A673 (cell line): ENCODE results near the gene OSBPL8. TPM values are rescaled to one million over a fixed set of nuclear protein-coding genes. Genes with fewer than 3 reads are reported as not detected.

ENCODE experiments used
- BruUV-seq: library from RNA; stranded (reverse); fragments of 400-500 nt; replicated peaks from 2 replicates; lab custom pipeline; 2021; lab: Mats Ljungman, UMichigan
- CTCF ChIA-PET: fragments of 300-600 bp; sonication (Branson Sonifier 250); formaldehyde crosslinking; loops from one replicate; lab custom pipeline; 2022; ENCODE audit warnings: antibody characterized with exemption; lab: Charles Lee
- POLR2A ChIA-PET: fragments of 300-600 bp; sonication (Branson Sonifier 250); formaldehyde crosslinking; loops from one replicate; lab custom pipeline; 2022; ENCODE audit warnings: antibody characterized with exemption; ENCODE audit not compliant: low non-redundant PET; lab: Charles Lee
- DNase-seq: peaks from one replicate; pipeline ENCODE4 v3.0.0-alpha.2; 2015; ENCODE audit warnings: low spot score
- H3K27ac ChIP-seq: fragments of 200-600 bp; sonication (generic); 2 replicates; pipeline ENCODE4 v1.5.1; 2016; ENCODE audit warnings: mixed run types, low read depth, mild to moderate bottlenecking, mixed read lengths, antibody characterized with exemption, low read length; ENCODE audit not compliant: poor library complexity, severe bottlenecking
- H3K27me3 ChIP-seq: fragments of 200-600 bp; sonication (generic); replicated peaks from 2 replicates; pipeline ENCODE4 v1.6.1; 2017; ENCODE audit warnings: mixed run types, low read depth, mild to moderate bottlenecking, mixed read lengths, antibody characterized with exemption, low read length; ENCODE audit not compliant: insufficient read depth, poor library complexity
- H3K36me3 ChIP-seq: fragments of 200-600 bp; sonication (generic); 2 replicates; pipeline ENCODE4 v1.6.1; 2016; ENCODE audit warnings: mixed run types, mild to moderate bottlenecking, mixed read lengths, antibody characterized with exemption, low read length; ENCODE audit not compliant: insufficient read depth, poor library complexity, severe bottlenecking
- H3K4me1 ChIP-seq: fragments of 200-600 bp; sonication (generic); 2 replicates; pipeline ENCODE4 v1.6.1; 2017; ENCODE audit warnings: mixed run types, mild to moderate bottlenecking, mixed read lengths, antibody characterized with exemption, low read length; ENCODE audit not compliant: insufficient read depth, poor library complexity, severe bottlenecking
- H3K4me3 ChIP-seq: fragments of 200-600 bp; sonication (generic); 2 replicates; pipeline ENCODE4 v1.5.1; 2016; ENCODE audit warnings: low read depth, mixed run types, mild to moderate bottlenecking, mixed read lengths, low read length; ENCODE audit not compliant: poor library complexity, severe bottlenecking
- H3K9me3 ChIP-seq: fragments of 200-600 bp; sonication (generic); 2 replicates; pipeline ENCODE4 v1.6.1; 2016; ENCODE audit warnings: mixed run types, low read depth, mild to moderate bottlenecking, mixed read lengths, antibody characterized with exemption, low read length; ENCODE audit not compliant: poor library complexity, severe bottlenecking
- CTCF ChIP-seq: fragments of 300-800, 200-600 bp; sonication (generic); conservative IDR thresholded peaks from 2 replicates; pipeline ENCODE4 v1.5.1; 2017; ENCODE audit warnings: low read depth, mild to moderate bottlenecking, antibody characterized with exemption, low read length, moderate library complexity, mixed read lengths
- EZH2 ChIP-seq: fragments of 200-600 bp; sonication (generic); IDR thresholded peaks from 2 replicates; pipeline ENCODE4 v1.6.1; 2017; ENCODE audit warnings: borderline replicate concordance, low read depth, mild to moderate bottlenecking, mixed read lengths, antibody characterized with exemption, low read length; ENCODE audit not compliant: poor library complexity, severe bottlenecking
- intact Hi-C: fragments of 100-400 bp; cut with micrococcal nuclease; formaldehyde crosslinking; loops from one replicate; pipeline ENCODE4 v1.10.0; 2022; ENCODE audit not compliant: unreplicated experiment
- total RNA-seq: library from RNA; stranded (reverse); gene quantifications from 2 replicates; pipeline ENCODE4 v1.2.3, GENCODE V29; 2021

Gene OSBPL8
- total RNA-seq, 1 experiment from 2014 or later, result 86.1 TPM

GRCh38 chr12:76360316-76360715, 199.3 kb downstream of the OSBPL8 start:
- no TSS peak for BruUV-seq
- Histone ChIP-seq H3K4me1 (no peaks in the 10 kb centered on the region), H3K4me3 (no peak overlapping the region), H3K36me3 (peaks cover 15% of the 10 kb centered on the region), H3K27me3 (no peaks in the 10 kb centered on the region), H3K9me3 (no peaks in the 10 kb centered on the region), H3K27ac (no peak overlapping the region)
- POLR2A ChIA-PET, result interaction anchor here (0.6 kb wide), 1 partner anchor 288 kb away, joined by 3 read pairs; no protein-coding TSS in a partner anchor
- intact Hi-C loops, result no loop called here
- CTCF ChIA-PET, result no interaction called here
- DNase-seq, result no peak
- TF ChIP-seq CTCF (no peak), EZH2 (no peak)

GRCh38 chr12:76356071-76356470, 203.5 kb downstream of the OSBPL8 start:
- no peaks in the 10 kb centered on the region for H3K4me1 ChIP-seq
- DNase-seq, result no peak
- TF ChIP-seq CTCF (no peak), EZH2 (no peak)
- intact Hi-C loops, result no loop called here
- H3K4me3 ChIP-seq, result no peak overlapping the region
- no TSS peak for BruUV-seq
- ChIA-PET POLR2A (no interaction called here), CTCF (no interaction called here)
- peaks cover 15% of the 10 kb centered on the region for H3K36me3 ChIP-seq
- H3K27ac ChIP-seq, result no peak overlapping the region
- H3K27me3 ChIP-seq, result no peaks in the 10 kb centered on the region
- H3K9me3 ChIP-seq, result no peaks in the 10 kb centered on the region

- ChIA-PET CTCF (interaction anchor here (0.5 kb wide), 1 partner anchor 1191 kb away, joined by 5 read pairs; no protein-coding TSS in a partner anchor), POLR2A (interaction anchor here (0.5 kb wide), 1 partner anchor 208 kb away, joined by 11 read pairs; no protein-coding TSS in a partner anchor)
- TSS peak; percentile 99 for BruUV-seq
- TF ChIP-seq EZH2, result no peak
- peak; percentile 65 for TF ChIP-seq CTCF
- peak within 1 kb of the TSS; percentile 86 for H3K27ac ChIP-seq
- peak; percentile 95 for DNase-seq
- intact Hi-C loops, result loop anchor here (5.0 to 10.0 kb wide), 6 partner anchors 109 to 823 kb away; partner anchors contain the start of gene NAP1L1
- H3K27me3 ChIP-seq, result no peaks in the 10 kb centered on the region
- H3K36me3 ChIP-seq, result no peaks in the 10 kb centered on the region
- peaks cover 7% of the 10 kb centered on the region for H3K4me1 ChIP-seq
- peak within 1 kb of the TSS; percentile 94 for H3K4me3 ChIP-seq
- H3K9me3 ChIP-seq, result no peaks in the 10 kb centered on the region
These were observed 211.3 kb downstream of the OSBPL8 start, which contains the start of gene BBS10 for GRCh38 chr12:76348079-76348901. TSS of gene BBS10 (minus strand) at chr12:76348415. CDS start at chr12:76348358, 57 bp downstream.
